HG02970 (cell line): ENCODE data around the gene BARHL1.

Experiments
- ATAC-seq: cut with Tn5 transposase; IDR thresholded peaks from one replicate; pipeline ENCODE4 v1.9.1; 2021; ENCODE audit warnings: mild to moderate bottlenecking, moderate library complexity, moderate number of reproducible peaks; ENCODE audit not compliant: unreplicated experiment, low FRiP score

BARHL1 gene

DNA sequence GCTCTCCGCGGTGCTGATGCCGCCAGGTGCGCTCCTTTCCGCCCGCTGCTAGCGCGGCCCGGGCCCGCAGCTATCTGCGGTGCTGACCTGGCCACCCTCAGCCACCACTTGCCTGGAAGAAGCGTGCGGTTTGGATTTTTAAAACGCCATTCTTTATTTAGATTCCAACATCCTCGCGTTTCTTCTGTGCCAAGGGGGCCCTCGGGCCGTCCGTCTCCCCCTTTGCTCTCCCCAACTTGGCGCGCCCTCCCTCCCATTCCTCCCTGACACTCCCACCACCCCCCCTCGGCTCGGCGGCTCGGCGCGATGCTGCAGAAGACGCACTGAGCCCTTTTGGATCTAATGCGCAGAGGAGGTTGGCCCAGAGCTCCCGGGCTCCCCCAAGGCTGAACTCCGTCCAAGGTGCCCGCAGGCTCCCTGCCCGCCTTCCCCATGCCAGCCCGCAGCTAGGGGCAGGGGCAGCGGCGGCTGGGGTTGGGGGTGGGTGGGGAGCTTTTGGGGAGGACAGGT lies at the start of gene BARHL1:
Gene BARHL1 (plus strand): TSS at position 331 of the 510 bp plus-strand sequence. CDS start 192 bp downstream, outside the sequence.
- ATAC-seq: no peak

GRCh38 chr9:132534832-132535231 lies 47.6 kb upstream of the BARHL1 start:
- ATAC-seq: no peak

DNA sequence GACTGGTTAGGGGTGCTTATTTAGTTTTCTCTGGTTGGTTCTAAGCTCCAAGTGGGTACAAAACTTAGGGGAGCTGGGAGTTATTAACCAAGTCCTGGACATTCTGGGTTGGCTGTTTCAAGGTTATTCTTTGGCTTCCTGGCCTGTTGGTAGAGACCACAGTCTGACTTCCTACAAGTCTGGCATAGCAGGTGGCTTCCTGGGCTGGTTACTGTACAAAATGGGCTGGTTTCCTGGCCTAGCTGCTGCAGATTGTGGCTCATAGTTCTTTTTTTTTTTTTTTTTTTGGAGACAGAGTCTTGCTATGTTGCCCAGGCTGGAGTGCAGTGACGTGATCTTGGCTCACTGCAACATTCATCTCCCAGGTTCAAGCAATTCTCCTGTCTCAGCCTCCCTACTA lies 46.3 kb upstream of the BARHL1 start:
- ATAC-seq: no peak

GRCh38 chr9:132537352-132537751 lies 45.1 kb upstream of the BARHL1 start:
- no peak for ATAC-seq

GRCh38 chr9:132538071-132538470 lies 44.3 kb upstream of the BARHL1 start:
- no peak for ATAC-seq

DNA sequence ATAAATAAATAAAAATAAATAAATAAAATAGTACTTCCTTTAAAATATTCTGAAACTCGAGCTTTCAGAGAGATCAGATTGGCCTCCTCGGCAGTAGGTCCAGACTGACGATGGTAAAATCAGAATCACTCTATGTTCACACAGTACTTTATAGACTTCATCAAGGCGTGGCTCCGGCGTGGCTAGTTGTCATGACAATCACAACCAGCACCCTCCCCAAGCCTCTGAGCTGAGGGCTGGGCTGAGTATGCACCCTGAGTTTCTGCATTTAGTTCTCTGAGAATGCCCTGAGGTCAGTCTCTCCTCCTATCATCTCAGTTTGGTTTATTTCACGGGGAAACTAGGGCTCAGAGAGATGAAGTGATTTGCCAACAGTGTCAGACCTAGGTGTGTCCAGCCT lies 43.3 kb upstream of the BARHL1 start:
- ATAC-seq: no peak

DNA sequence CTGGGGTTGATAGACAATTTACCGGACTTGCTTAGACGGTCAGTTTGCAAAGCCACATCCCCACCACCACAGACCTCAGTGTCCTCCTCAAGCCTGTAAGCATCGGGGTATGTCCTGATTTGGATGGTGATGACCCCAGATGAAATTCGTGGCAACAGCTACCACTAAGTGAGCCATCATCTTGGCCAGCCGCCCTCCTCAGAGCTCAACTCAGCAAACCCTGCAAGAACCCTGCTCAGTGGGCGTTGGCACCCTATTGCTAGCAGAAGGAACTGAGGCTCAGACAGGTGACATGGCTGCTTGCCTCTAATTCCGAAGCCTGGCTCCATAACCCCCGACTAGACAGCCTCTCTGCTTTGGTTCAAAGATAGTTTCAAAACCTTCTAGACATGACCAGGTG lies 41.4 kb upstream of the BARHL1 start:
- ATAC-seq: no peak

DNA sequence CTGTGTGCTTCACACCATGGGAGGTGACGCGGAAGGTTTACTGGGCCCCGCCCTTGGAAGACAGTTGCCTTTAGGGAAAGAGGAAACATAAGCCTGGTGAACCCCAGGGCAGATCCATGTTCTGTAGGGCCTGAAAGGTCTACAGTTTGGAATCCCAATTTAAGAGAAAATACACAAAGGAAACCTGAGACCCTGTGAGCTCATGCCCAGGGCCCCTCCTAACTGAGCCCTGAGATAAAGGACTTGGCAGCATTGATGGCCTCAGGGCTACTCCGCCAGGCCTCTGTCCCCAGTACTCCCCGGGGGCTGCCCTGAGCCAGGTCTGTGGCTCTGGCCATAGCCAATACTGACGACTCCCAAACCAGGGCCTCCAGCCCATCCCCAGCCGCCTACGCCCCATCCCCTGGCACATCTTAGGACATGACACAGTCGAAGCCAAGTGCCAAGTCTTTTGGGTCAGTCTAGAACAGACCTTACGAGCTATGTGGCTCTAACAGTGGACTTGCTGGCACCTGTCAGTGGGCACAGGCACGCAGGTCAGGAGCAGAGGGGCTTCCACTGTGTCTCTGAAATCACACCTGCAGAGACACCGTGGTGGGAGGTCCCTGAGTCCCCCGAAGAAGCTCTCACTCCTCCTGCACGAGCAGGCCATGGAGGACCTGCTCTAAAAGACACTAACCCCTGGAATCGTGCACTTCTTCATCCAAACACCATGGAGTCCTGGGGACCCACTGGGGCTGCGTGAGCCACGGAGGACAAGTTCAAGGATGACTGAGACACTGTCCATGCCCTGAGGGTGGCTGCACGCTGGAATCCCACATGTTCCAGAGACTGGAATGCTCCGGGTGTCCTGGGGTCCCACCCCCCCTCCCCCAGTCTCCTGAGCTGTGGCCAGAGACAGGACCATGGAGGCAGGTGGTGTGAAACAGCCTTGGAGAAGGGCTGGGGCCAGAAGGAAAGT lies 40.3 kb upstream of the BARHL1 start:
- ATAC-seq: no peak

DNA sequence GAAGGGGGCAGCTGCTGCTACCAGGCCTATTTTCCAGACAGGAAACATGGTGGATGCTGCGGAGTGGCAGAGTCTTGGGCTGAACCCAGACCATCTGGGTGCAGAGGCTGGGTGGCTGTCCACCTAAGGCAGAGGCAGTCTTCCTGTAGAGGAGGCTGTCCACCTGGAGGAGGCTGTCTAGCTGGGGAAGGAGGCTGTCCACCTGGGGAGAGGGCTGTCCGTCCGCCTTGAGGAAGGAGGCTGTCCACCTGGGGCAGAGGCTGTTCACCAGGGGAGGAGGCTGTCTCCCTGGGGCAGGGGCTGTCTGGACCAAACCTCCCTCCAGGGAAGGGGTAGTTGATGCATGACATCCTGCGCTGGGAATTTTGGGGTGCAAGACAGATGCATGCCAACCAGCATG lies 39.2 kb upstream of the BARHL1 start:
- no peak for ATAC-seq

- no peak for ATAC-seq
These were observed 38.4 kb upstream of the BARHL1 start for GRCh38 chr9:132543960-132544359.

GRCh38 chr9:132545578-132545977 lies 36.8 kb upstream of the BARHL1 start:
- no peak for ATAC-seq

DNA sequence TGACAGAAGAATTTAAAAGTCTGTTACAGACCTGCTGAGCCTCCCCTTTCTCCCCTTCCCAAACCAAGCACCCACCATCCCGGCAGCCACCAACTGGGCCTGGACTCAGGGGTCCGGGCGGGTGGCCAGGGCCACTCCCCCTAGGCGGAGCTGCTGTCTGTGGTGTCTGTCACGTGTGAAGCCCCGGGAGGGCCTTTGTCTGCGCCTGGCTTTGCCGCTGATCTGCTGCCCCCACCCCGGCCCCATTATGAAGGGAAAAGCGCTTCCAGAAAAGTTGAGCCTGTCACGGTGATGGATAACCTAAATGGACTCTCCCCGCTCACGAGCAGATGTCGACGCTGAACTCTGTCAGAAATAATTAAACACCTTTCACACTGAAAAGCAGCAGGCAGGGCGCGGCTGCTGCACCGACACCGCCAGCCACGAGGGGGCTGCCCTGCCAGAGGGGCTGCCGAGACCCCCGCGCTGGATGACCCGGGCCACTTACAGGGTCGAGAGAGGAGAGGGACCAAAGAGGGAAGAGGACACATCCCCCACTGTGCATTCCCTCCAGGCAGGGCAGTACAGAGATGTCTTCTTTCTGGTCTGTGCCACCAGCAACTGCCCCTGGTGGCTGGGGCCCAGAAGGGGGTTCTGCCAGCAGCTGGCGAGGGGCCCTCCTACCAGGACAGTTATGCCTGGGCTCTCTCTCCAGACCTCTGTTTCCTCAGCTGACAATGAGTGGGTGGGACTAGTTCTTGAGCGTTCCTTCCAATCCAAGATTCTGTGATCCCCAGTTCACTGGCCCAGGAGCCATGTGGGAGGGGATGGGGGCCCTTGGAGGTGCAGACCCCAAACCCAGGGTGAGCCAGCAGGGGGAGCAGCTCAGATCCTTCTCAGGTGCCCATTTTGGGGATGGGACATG lies 36.0 kb upstream of the BARHL1 start:
- no peak for ATAC-seq

DNA sequence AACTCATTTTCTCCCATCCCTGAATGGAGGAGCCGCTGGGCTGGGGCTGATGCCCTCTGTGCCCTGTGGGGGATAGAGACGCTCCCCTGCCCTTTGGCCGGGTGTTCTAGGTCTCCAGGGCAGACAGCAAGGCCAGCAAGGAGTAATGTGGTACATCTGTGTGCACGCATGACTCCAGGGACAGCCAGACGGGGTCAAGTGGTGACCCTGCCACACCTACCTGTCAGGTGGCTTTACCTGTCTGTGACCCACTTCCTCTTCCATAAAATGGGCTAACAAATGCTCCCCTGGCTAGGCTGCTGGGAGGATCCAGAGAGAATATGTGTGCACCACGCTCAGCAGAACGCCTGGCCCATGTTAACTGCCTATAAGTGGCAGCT lies 35.4 kb upstream of the BARHL1 start:
- no peak for ATAC-seq

GRCh38 chr9:132547436-132547835 lies 35.0 kb upstream of the BARHL1 start:
- ATAC-seq: no peak

DNA sequence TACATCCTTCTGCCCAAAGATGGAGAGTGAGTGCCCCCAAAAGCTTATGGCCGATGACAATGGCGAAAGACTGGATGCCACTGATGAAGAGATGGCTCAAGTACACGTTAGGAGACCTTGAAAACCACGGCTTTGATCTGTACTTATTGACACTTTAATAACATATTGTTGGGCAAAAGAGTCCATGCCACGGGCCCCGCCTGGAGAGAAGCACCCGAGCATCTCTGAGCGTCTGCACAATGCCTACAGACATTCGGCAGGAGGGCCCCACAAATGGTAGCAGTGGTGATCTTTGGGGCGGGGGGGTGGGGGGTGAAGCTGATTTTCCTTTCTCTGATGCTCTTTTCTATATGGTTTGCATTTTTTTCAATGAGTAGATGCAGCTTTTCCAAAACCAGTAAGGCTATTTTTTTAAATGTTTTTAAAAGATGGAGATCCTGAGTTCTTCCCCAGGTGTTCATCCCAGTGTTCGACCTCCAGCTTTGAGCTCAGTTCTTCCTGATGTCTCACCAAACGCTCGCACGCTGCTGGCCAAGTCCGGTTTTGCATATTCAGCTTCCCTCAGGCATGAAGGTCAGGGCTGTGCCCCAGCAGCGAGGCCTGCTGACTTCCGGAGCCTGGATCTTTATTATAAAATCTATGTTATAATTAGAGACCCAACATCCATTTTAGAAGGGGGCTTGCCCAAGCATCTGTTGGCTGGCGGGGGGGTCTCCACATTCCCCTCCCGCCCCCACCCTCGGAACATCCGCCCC lies 34.3 kb upstream of the BARHL1 start:
- no peak for ATAC-seq

GRCh38 chr9:132548751-132549640 lies 33.4 kb upstream of the BARHL1 start:
- ATAC-seq: no peak

- no peak for ATAC-seq
These were observed 30.9 kb upstream of the BARHL1 start for GRCh38 chr9:132551556-132551955.

DNA sequence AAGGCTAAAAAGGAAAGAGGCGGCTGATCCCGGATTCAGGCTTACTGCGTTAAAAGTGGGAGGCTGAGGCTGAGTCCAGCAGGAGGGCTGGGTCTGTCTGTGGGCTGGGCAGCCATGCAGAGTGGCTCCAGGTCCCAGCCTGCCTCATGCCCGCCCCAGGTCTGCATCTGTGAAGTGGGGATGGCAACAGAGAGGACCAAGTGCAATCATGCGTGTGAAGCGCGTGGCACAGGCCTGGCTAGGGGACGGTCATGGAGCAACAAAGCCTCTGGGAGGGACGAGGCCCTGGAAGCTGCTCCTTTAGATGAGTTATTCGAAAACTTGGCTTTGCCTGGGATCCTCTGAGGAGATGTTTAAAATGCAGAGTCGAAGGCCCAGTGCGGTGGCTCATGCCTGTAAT lies 30.4 kb upstream of the BARHL1 start:
- no peak for ATAC-seq

DNA sequence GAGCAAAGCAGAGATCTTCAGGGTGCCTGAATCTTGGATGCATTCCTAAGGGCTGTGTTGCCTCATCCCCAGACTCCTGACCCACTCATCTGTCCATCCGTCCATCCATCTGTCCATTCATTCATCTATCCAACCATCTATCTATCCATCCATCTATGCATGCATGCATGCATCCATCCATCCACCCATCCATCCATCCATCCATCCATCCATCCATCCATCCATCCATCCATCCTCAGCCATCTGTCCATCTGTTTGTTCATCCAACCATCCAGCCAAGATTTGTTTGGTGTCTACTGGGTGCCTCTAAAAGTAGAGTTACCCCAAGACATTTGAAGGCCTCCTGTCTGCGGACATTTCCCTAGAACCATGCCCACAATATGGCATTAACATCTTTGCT lies 27.7 kb upstream of the BARHL1 start:
- ATAC-seq: no peak
